RWPE2 (cell line): ENCODE measurements around the gene KAT6B.
"Not testable (repeated sequence)": the region's sequence is repeated elsewhere in the genome, so short reads cannot be mapped to it uniquely, and the experiment has no call there.

Experiments used
- ATAC-seq: fragments of 200-7000 bp; cut with Tn5 transposase; 3 replicates; pipeline ENCODE4 v1.9.1; 2021; ENCODE audit warnings: low read depth
- DNase-seq: peaks from one replicate; pipeline ENCODE4 v3.0.0-alpha.2; 2020; ENCODE audit warnings: low spot score
- H3K27ac ChIP-seq: fragments of 450-650 bp; 2 replicates; pipeline ENCODE4 v1.5.1; 2017; ENCODE audit warnings: mild to moderate bottlenecking; ENCODE audit not compliant: poor library complexity, severe bottlenecking
- H3K27me3 ChIP-seq: fragments of 250-450 bp; sonication (Bioruptor Pico); 2 replicates; pipeline ENCODE4 v1.5.1; 2021; ENCODE audit warnings: mild to moderate bottlenecking, moderate library complexity; ENCODE audit not compliant: insufficient read depth, poor library complexity, severe bottlenecking
- H3K36me3 ChIP-seq: fragments of 250-450 bp; sonication (Bioruptor Pico); 2 replicates; pipeline ENCODE4 v1.5.1; 2020; ENCODE audit warnings: low read depth, mild to moderate bottlenecking, moderate library complexity
- H3K4me1 ChIP-seq: fragments of 250-450 bp; sonication (Bioruptor Pico); 2 replicates; pipeline ENCODE4 v1.5.1; 2021; ENCODE audit warnings: mild to moderate bottlenecking, moderate library complexity; ENCODE audit not compliant: insufficient read depth, poor library complexity, severe bottlenecking
- H3K4me3 ChIP-seq: fragments of 250-450 bp; sonication (Bioruptor Pico); 2 replicates; pipeline ENCODE4 v1.5.1; 2021; ENCODE audit warnings: mild to moderate bottlenecking, moderate library complexity; ENCODE audit not compliant: severe bottlenecking
- H3K9me3 ChIP-seq: fragments of 250-450 bp; sonication (Bioruptor Pico); 2 replicates; pipeline ENCODE4 v1.5.1; 2021; ENCODE audit warnings: mild to moderate bottlenecking, moderate library complexity; ENCODE audit not compliant: severe bottlenecking
- CTCF ChIP-seq: fragments of 450-650 bp; IDR thresholded peaks from one replicate; pipeline ENCODE4 v1.5.1; 2017; ENCODE audit warnings: mild to moderate bottlenecking, moderate library complexity; ENCODE audit not compliant: poor library complexity, severe bottlenecking

Gene KAT6B

GRCh38 chr10:74871595-74872382 is 45.4 kb downstream of the KAT6B start:
- no peak for DNase-seq
- H3K27me3 ChIP-seq = no peaks in the 10 kb centered on the region
- no peaks in the 10 kb centered on the region for H3K4me1 ChIP-seq
- peak; percentile 74 for ATAC-seq
- H3K4me3 ChIP-seq = no peak overlapping the region
- no peak for TF ChIP-seq CTCF
- no peak overlapping the region for H3K27ac ChIP-seq
- H3K36me3 ChIP-seq = no peaks in the 10 kb centered on the region
- H3K9me3 ChIP-seq = no peaks in the 10 kb centered on the region

DNA sequence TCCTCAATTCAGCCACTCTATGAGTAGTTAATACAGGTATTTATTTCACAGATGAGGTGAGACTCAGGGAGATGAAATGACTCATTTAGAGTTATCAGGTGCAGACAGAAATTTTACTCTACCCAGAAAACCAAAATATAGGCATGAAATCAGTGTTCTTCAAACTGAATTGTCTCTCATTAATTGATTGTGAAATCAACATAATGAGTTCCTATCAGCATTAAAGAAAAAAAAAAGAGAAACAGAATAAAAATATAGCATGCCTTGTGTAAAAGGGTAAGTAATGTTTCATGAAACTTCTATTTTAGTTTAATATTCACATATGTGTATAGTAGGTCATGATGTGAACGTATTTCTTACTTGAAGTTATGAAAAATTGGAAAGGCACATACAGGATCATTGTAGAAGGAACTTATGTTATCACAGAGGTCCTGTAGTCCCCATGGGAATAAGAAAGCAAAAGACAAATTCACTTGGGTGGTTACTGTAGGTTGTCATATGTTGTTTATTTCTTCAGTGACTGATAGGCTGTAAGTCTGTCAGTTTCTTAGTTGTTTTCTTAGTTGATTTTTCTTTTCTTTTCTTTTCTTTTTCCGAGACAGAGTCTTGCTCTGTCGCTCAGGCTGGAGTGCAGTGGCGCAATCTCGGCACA is 47.5 kb downstream of the KAT6B start:
- ATAC-seq (no peak), DNase-seq (no peak)
- Histone ChIP-seq H3K36me3 (no peaks in the 10 kb centered on the region), H3K27ac (no peak overlapping the region), H3K4me1 (no peaks in the 10 kb centered on the region), H3K27me3 (no peaks in the 10 kb centered on the region), H3K9me3 (no peaks in the 10 kb centered on the region), H3K4me3 (no peak overlapping the region)
- no peak for TF ChIP-seq CTCF

- Histone ChIP-seq H3K27ac (no peak overlapping the region), H3K27me3 (no peaks in the 10 kb centered on the region), H3K4me1 (no peaks in the 10 kb centered on the region), H3K4me3 (no peak overlapping the region), H3K36me3 (no peaks in the 10 kb centered on the region), H3K9me3 (no peaks in the 10 kb centered on the region)
- no peak for TF ChIP-seq CTCF
- no peak for ATAC-seq
- DNase-seq = no peak
Measured at GRCh38 chr10:74874649-74875048, 48.2 kb downstream of the KAT6B start.

DNA sequence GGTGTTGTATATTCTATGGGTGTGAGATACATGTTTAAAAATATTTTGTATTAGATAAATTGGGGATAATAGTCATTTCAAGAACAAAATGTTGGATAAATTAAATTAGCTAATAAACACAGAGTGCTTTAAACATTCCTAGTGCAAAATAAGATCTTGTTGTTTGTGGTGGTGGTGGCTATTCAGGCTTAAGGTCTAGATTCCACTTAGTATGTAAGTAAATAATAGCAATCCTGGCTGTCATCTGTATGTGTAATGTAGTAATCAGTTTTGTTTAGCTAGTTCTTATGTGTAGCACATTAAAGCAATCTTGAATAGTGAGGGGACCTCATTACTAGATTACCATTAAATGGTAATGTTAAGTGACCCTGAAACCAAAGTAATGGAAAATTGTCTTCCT is 48.7 kb downstream of the KAT6B start:
- no peaks in the 10 kb centered on the region for H3K36me3 ChIP-seq
- DNase-seq = no peak
- no peak overlapping the region for H3K27ac ChIP-seq
- ATAC-seq = no peak
- no peak overlapping the region for H3K4me3 ChIP-seq
- no peak for TF ChIP-seq CTCF
- H3K4me1 ChIP-seq = no peaks in the 10 kb centered on the region
- H3K9me3 ChIP-seq = no peaks in the 10 kb centered on the region
- H3K27me3 ChIP-seq = no peaks in the 10 kb centered on the region

DNA sequence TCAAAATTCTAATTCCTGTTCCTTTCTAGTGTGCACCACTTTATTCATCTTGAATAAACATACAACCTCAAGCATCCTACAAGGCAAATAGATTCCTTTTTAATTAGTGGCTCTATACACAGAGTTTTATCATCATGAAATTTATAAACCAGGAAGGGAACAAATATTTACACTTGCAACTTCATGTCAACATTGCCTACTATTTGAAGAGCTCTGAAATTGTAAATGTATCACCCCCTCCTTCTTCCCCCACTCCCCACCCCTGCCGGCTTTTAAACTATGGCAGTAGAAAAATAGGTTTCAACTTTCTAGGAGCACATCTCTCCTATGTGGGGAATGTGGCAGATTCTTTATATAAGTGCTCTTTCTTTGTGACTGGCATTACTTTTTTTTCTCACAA is 49.6 kb downstream of the KAT6B start:
- DNase-seq (no peak), ATAC-seq (no peak)
- no peak for TF ChIP-seq CTCF
- Histone ChIP-seq H3K27ac (no peak overlapping the region), H3K4me3 (no peak overlapping the region), H3K4me1 (no peaks in the 10 kb centered on the region), H3K36me3 (no peaks in the 10 kb centered on the region), H3K27me3 (no peaks in the 10 kb centered on the region), H3K9me3 (no peaks in the 10 kb centered on the region)

- not testable (repeated sequence) for DNase-seq, ATAC-seq, H3K4me1 ChIP-seq, H3K36me3 ChIP-seq, H3K27me3 ChIP-seq, H3K27ac ChIP-seq, H3K9me3 ChIP-seq, H3K4me3 ChIP-seq
Measured at GRCh38 chr10:74877054-74877453, 50.7 kb downstream of the KAT6B start.
